Measurements from ENCODE around the gene BACH2.

Gene BACH2

GRCh38 chr6:90247262-90247661 lies 49.4 kb downstream of the BACH2 start:
- no peak overlapping the region for H3K4me3 ChIP-seq (ENCODE audit: low read depth, low read length)
- no peak for TF ChIP-seq CTCF (IDR thresholded peaks at IDR 0.05; ENCODE audit: low read depth, low read length, missing control alignments)
- DNase-seq (ENCODE audit: low read depth): no peak

- no peak for TF ChIP-seq CTCF (IDR thresholded peaks at IDR 0.05; ENCODE audit: low read depth, low read length, missing control alignments)
- DNase-seq (ENCODE audit: low read depth): no peak
- H3K4me3 ChIP-seq (ENCODE audit: low read depth, low read length): no peak overlapping the region
Observed at GRCh38 chr6:90241229-90241880, 55.3 kb downstream of the BACH2 start.

GRCh38 chr6:90238496-90239266 lies 58.0 kb downstream of the BACH2 start:
- DNase-seq (ENCODE audit: low read depth): no peak

DNA sequence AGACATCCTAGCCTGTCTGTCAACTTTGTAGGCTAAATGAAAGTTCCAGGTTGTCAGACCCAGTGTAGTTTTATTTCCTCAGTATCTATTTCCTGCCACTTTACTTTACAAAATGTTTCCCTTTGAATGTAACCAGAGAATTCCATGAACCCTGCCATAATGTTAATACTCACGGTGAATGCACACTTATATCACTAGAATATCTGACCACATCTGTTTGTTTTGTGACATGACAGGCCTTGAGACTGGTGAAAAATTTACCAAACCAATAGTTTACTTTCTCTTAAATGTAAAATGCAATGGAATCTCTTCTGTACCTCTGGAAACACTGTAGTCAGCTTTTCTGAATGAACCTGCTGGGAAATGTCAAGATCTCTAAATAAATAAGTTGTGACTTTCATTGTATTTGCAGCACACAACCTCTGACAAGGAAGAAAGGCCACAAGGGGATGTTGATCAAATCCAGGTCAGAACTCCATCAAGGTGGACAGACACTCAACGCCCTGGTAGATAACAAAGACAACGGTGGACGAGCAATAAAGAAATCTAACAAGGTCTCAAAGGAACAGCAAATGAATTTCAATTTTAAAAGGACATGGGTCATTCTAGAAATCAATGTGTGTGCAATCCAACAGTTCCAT lies 59.2 kb downstream of the BACH2 start:
- no peak for DNase-seq (ENCODE audit: low read depth)
- no peak for TF ChIP-seq CTCF (IDR thresholded peaks at IDR 0.05; ENCODE audit: low read depth, low read length, missing control alignments)
- H3K4me3 ChIP-seq (ENCODE audit: low read depth, low read length): no peak overlapping the region

More at GRCh38 chr6:90238496-90239266, 58.0 kb downstream of the BACH2 start:
- TF ChIP-seq CTCF (IDR thresholded peaks at IDR 0.05; ENCODE audit: low read depth, low read length, missing control alignments): no peak
- H3K4me3 ChIP-seq (ENCODE audit: low read depth, low read length): no peak overlapping the region

- DNase-seq (ENCODE audit: low read depth): no peak
- no peak for TF ChIP-seq CTCF (IDR thresholded peaks at IDR 0.05; ENCODE audit: low read depth, low read length, missing control alignments)
- no peak overlapping the region for H3K4me3 ChIP-seq (ENCODE audit: low read depth, low read length)
Observed at GRCh38 chr6:90233994-90234393, 62.6 kb downstream of the BACH2 start.

DNA sequence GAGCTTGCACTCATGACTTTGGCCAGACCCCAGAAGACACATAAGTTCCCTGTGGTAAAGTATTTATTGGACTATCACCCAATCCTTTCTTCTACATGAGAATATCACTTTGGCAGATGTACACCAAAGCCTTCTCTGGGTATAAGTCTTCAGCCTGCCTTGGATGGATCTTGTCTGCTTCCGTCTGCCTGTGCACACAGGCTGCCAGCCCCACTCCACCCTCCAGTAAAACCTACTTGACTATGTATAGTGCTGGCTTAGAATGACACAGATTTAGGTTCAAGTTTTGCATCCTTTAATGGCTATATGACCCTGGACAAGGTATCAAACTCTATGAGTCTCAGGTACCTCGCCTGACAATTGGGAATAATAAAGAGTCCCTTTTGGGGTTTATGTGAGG lies 63.4 kb downstream of the BACH2 start:
- DNase-seq (ENCODE audit: low read depth): no peak
- H3K4me3 ChIP-seq (ENCODE audit: low read depth, low read length): no peak overlapping the region
- no peak for TF ChIP-seq CTCF (IDR thresholded peaks at IDR 0.05; ENCODE audit: low read depth, low read length, missing control alignments)
